CD4-positive, alpha-beta T cell treated with Interleukin-15 for 1 hour (primary cell): ENCODE results near the gene TTC16.

Experiments
- DNase-seq: peaks from one replicate; pipeline ENCODE4 v3.0.0-alpha.2; 2020

TTC16 gene

DNA sequence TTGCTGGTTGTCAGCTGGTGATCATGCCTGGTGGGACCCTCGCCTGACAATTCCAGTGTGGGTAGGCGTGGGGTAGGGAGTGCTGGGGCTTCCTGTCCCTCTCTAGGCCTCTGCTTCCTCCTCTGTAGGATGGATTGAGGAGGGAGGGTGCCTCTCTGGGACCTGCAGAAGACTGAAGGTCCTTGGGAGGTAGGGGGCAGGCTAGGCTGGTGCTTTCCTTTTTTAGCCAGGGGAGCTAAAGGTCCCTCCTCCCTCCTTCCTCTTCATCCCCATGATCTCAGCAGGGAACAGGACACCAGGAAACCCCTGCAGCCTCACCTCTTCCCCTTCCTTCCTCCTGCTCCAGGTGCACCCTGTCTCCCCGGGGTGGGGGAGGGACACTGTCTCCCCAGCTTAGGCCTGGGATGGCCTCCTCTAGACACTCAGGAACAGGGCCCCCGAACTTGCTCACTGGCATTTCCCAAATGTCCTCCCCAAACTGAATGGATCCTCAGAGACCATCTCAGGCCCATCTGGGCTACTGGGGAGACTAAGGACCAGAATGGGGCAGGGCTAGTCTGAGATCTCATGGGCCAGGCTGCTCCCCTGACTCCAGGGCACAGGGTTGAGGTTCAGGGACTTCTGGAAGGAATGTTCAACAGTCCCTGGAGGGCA, 54.2 kb downstream of the TTC16 start:
- DNase-seq, result no peak

DNA sequence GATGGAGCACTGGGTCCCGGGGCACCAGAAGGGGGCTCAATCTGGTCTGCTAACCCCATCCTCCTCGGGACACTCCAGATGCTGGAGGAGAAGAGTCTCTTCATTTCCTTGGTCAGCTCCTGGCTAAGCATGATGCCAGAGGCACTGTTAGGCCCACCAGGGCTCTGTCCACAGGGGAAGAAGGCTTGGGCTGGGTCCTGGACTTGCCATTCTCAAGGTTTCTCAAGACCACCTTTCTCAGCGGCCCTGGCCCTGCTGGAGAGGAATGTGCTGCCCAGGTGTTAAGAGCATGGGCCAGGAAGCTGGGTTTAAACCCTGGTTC, 54.7 kb downstream of the TTC16 start:
- DNase-seq, result no peak

DNA sequence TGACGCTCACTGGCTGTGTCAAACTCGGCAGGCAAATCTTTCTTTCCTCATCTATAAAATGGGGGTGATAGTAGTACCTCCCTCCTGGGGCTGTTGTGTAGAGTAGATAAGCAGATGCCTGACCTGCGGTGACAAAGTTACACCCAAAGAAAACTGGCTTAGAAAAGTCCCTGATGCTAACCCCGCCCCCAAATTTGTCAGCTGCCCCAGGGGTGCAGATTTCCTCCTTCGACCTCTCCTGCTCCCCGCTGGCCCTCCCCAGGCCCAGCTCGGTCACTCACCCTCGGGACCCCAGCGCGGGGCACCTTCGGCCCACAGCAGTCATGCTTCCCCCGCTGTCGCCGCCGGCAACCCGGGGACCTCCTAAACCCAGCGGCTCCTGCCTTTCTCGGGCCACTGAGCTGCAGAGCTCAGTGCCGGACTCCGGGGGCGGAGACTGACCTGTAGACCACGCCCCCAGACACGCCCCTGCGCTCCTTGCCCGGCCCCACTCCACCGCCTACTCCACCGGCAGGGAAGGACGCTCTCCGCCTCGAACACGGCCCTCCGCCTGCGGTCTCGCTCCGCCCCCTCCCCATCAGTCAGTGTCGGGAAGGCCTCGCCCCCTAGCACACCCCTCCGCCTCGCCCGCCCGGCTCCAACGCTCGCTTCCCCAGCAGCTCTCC, 55.2 kb downstream of the TTC16 start:
- DNase-seq, result peak; percentile 98

DNA sequence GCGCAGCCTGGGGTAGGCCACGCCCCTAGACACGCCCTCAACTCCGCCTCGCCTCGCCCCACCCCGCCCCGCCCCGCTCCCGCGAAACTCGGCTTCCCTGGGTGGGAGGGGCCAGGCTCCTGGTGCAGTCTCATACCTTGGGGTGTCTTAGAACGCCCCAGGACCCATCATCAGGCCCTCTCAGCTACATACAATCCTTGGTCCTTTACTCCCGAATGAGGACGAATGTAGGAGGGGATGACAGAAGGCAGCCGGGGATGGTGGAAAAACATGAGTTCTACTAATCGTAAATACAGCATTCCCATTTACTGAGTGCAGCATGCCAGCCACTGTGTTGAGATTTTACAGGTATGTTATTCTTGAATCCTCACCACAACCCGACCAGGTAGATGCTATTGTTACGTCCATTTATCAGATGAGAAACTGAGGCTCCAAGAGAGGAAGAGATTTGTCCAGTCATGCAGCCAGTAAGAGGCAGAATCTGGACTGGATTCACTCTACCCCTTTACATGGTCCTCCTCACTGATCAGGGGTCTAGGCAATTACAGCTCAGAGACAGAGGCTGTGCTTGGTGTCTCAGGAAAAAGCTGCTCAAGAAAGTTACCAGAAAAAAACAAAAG, 55.8 kb downstream of the TTC16 start:
- DNase-seq, result no peak

DNA sequence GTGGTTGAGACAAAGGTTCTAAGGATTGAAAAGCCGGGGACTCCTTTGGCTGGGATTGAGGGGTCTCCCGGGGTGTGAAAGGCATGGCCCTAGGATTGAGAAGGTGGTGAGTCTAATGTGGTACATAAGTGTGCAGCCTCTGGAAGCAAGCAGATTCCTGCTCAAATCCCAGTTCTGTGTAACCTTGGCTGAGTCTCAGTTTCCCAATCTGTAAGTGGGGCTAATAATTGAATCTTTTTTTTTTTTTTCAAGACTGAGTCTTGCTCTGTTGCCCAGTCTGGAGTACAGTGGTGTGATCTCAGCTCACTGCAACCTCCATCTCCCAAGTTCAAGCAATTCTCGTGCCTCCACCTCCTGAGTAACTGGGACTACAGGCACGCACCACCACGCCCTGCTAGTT, 56.7 kb downstream of the TTC16 start:
- no peak for DNase-seq

DNA sequence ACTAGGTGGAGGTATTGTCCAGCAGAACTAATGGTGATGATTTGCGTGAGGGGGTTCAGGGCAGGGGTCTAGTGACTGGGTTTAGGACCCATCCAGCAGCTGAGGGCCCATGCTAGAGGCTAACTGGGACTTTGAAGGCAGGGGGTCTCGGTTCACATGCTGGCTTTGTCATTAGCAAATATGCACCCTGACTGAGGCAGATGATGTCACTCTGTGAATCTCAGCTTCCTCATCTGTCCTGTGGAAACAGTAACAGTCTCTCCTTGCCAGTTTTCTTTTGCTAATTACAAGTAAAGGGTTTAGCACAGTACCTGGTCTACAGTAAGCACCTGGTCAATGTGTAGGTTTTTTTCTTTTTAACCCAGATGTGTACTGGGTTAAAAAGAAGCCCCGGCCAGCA, 57.4 kb downstream of the TTC16 start:
- DNase-seq, result no peak

DNA sequence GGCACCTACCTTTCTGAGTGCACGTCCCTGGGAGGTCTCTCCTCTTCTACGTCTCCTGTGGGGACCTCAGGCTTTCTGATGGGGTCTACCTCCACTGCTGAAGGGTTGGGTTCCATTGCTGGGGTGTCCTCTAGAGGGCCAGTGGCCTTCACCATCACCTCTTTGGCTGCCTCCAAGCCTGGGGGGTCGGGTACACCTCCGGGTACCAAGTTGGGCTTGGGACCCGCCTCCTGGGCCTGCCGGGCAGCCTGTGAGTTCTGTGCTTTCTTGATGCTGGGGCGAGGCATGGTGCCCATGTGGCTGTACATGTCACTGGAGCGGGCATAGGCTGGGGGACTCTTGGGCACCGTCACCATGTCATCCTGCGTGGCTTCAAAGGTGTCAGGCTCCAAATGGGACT, 58.1 kb downstream of the TTC16 start:
- DNase-seq, result no peak

DNA sequence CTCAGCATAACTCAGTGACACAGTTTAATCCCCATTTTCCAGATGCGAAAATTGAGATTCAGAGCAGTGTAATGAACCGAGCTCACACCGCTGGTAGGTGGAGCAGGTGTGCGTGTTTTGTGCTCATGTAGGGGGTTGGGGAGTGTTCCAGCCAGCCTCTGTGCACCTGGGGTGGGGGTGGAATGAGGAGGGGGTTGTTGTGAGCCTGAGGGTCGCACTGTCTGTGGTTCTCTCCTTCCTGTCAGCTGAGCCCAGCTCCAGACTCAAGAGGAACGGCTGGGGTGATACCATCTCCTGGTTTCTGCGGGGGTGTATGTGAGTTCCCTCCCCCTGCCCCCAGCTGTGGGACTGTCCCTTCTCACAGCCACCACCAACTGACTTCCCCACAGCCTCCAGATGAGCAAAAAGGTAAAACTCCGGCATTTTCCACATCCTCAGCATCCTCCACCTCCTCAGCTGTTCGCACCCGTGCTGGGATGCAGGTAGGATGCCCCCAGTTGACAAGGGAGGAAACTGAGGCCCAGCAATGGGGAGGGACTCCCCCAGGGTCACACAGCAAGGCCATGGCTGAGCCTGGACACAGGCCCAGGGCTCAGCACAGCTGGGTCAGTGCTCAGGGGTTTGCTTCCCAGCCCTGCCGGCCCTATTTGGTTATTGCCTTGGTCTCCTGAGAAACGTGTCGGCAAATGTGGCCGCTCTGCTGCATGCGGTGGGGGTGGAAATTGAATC, 60.5 kb downstream of the TTC16 start:
- peak; percentile 86 for DNase-seq

DNA sequence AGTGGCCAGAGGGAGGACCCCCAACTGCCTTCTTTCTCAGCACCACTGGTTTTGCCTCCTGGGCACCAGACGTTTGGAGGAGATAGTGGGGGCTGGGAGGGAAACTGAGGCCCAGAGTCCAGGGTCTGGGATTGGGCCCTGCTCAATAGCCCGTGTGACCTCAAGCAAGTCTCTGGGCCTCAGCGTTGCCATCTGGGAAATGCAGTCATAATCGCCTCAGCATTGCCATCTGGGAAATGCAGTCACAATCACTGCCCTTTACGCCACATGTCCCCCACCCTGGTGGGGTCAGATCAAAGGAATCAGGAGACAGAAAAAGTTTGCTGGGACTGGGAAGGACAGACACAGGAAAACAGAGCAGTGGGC, 61.0 kb downstream of the TTC16 start:
- DNase-seq, result no peak

DNA sequence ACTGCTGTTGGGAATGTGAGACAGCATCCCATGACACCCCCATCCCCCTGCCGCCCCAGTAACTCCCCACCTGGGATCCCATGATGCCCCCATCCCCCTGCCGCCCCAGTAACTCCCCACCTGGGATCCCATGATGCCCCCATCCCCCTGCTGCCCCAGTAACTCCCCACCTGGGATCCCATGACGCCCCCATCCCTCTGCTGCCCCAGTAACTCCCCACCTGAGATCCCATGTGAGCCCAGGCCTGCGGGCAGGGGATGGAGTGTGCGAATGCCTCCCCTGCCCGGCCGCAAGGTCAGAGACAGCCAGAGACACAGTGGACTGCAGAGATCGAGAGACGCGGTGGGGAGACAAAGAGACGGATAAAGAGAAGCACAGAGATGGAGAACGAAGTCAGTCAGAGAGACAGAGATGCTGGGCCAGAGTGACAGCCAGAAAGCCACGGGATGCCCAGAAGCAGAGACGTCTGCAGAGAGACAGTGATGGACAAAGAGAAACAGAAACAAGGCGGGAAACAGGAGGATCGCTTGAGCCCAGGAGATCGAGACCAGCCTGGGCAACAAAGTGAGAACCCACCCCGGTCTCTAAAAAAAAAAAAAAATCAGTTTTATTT, 61.6 kb downstream of the TTC16 start:
- no peak for DNase-seq

DNA sequence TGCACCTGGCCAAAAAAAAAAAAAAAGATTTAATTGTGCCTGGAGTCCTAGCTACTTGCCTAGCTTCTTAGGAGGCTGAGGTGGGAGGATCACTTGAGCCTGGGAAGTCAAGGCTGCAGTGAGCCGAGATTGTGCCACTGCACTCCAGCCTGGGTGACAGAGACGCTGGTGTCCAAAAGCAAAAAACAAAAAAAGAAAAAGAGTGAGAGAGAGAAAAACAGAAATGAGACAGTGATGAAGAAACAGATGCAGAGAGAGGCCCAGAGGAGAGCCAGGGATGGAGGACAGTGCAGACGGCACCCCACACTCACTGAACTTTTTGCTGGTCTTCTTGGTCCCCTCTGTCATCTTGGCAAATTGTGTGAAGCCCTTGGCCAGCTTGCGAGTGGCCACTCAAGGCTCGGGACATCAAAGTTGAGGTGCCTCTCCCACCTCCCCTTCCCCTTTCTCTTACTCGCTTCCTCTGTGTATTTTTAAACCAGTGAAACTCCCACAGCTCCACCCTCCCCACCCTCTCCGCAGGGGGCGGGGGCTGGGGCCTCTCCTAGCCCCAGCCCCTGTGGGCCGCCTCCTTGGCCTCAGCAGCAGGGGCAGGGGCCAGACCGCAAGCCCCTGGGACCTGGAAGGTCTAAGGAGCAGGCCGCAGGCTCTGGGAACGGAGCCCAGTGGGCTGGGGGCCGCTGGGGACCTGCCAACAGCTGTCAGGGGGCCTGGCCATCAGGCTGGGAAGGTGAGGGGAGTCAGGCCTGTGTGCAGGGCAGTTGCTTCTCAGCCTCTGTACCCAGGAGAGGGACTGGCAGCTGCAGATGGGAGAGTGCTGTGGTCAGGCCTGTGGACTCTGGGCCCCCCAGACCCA, 62.6 kb downstream of the TTC16 start, which contains the start of gene SH2D3C:
TSS of gene SH2D3C (minus strand) at position 387 of the 856 bp plus-strand sequence. CDS start at position 348, 39 bp downstream.
- DNase-seq, result peak; percentile 73

DNA sequence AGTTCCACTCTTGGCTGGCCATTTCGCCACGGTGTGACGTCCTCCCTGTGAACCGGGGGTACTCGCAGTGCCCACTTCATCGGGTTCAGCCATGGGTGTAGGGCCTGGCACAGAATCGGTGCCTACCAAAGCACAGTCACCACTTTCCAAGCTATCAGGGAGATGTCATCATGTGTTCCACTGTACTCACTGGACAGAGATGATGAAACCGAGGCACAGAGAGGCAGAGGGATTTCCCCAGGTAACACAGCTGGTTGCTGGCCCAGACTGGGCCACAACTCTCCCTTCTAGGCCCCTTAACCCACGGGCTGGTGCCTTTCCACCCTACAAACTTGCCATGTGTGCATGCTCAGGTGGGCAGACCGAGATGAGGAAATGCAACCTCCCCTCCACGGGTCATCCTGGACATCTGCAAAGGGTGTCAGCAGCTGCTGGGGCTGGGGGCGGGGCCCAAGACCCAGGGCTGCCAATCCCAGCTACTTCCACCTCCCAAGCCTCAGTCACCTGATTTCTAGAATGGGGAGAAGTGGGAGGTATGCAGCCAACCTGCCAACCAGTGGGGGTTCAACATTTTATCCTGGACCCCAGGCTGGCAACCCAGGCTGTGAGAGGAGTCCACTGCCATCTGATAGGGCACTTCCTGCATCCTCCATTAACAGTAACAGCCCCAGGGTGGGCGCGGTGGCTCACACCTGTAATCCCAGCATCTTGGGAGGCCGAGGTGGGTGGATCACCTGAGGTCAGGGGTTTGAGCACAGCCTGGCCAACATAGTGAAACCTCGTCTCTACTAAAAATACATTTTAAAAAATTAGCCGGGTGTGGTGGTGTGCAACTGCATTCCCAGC, 63.5 kb downstream of the TTC16 start:
- DNase-seq, result peak; percentile 75

DNA sequence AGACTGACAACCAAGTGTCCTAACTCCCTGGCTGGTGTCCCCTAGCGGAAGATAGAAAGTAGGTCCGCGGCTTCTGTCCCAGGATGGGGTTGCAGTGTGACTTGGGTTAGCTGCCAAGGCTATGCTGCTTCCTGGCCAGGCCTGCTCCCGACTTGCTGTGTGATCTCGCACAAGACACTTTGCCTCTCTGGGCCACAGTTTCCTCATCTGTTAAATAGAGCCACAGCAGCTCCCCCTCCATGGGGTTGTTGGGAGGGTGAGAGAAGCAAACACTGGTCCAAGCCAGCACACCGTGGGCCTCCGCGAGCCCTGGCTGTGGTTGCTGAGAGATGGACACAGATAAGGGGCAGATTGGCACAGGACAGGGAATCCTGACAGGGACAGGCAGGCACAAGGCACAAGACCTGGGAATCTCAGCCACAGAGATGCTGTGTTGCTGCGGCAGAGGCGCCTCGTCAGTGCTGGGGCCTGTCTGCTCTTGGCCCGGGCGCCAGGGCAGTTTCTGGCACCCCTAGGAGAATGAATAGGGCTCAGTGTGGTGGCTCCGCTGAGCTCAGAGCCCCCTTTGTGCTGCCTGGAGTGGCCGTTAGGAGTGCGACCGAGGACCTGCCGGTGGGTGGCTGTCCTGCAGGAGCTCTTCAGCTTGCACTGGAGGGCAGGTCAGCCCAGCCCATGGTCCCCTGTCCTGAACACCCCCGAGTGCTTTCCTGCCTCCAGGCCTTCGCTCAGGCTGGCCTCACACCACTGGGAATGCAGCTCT, 64.4 kb downstream of the TTC16 start:
- no peak for DNase-seq

DNA sequence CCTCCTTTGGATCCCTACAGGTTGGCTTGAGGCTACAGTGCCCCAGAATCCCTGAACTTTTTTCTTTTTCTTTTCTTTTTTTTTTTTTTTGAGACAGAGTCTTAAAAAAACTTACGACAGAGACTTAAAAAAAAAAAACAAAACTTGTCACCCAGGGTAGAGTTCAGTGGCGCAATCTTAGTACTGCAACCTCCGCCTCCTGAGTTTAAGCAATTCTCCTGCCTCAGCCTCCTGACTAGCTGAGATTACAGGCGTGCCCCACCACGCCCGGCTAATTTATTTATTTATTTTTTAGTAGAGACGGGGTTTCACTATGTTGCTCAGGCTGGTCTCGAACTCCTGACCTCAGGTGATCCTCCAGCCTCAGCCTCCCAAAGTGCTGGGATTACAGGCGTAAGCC, 65.0 kb downstream of the TTC16 start:
- DNase-seq, result peak; percentile 71
